Prostate gland (tissue), 2 donors: ENCODE data around the gene PTK7. TPM values are rescaled to one million over a fixed set of nuclear protein-coding genes. Genes with fewer than 3 reads are reported as not detected.

Experiments used
- DNase-seq: peaks from one replicate; pipeline ENCODE4 v3.0.0-alpha.2; 2019; ENCODE audit warnings: low spot score
- H3K27ac ChIP-seq, 2 donors: fragments of 200-600 bp; sonication (generic); 2 replicates each; pipeline ENCODE4 v1.5.1; 2017 to 2019
- H3K27me3 ChIP-seq: fragments of 200-600 bp; sonication (generic); replicated peaks from 2 replicates; pipeline ENCODE4 v1.5.1; 2019; ENCODE audit not compliant: insufficient read depth
- H3K36me3 ChIP-seq, 2 donors: fragments of 200-600 bp; sonication (generic); 1 replicate in 1 of 2; 2 replicates in 1 of 2; pipeline versions ENCODE4 v1.5.1 to v1.8.1; 2017 to 2019
- H3K4me1 ChIP-seq: fragments of 200-600 bp; sonication (generic); replicated peaks from 2 replicates; pipeline ENCODE4 v1.5.1; 2019
- H3K4me3 ChIP-seq, 2 donors: fragments of 200-600 bp; sonication (generic); 2 replicates each; pipeline ENCODE4 v1.5.1; 2017 to 2019
- H3K9me3 ChIP-seq: fragments of 200-600 bp; sonication (generic); 2 replicates; pipeline ENCODE4 v1.5.1; 2017
- POLR2A ChIP-seq: fragments of 450-650 bp; IDR thresholded peaks from one replicate; pipeline ENCODE4 v1.6.1; 2016; ENCODE audit warnings: antibody characterized with exemption, mild to moderate bottlenecking
- POLR2AphosphoS5 ChIP-seq: sonication (generic); formaldehyde crosslinking; IDR thresholded peaks from one replicate; pipeline ENCODE4 v1.6.1; 2017; ENCODE audit warnings: antibody characterized with exemption
- WGBS: methylation state at CpG from one replicate; pipeline ENCODE4 v1.1.5; 2018; 5-methylcytosine and 5-hydroxymethylcytosine counted together
- intact Hi-C: fragments of 100-400 bp; cut with DNase I; formaldehyde crosslinking; loops from one replicate; pipeline ENCODE4 v1.14.2; 2022
- total RNA-seq, 2 donors: library from RNA; depleted of rRNA; stranded (reverse); fragments of >200 nt; gene quantifications; one replicate each; pipeline ENCODE4 v1.1.0, GENCODE V29; 2016
- TF ChIP-seq, protein P1 (sequence below), 4 experiments: fragments of 200-600 bp in 2 of 4; fragments of 450-650 bp in 2 of 4; sonication (generic) in 2 of 4; IDR thresholded peaks; 1 replicate in 3 of 4; 2 replicates in 1 of 4; pipeline ENCODE4 v1.5.1; 2016 to 2019; ENCODE audit warnings: antibody characterized with exemption in 4 of 4, mild to moderate bottlenecking in 2 of 4, moderate library complexity in 2 of 4

The PTK7 gene
- total RNA-seq, 2 donors from 2014 or later, result 83.3 to 85.2 TPM

- TF ChIP-seq POLR2A (no peak), POLR2AphosphoS5 (peak; percentile 32)
- TF ChIP-seq, protein P1, sequence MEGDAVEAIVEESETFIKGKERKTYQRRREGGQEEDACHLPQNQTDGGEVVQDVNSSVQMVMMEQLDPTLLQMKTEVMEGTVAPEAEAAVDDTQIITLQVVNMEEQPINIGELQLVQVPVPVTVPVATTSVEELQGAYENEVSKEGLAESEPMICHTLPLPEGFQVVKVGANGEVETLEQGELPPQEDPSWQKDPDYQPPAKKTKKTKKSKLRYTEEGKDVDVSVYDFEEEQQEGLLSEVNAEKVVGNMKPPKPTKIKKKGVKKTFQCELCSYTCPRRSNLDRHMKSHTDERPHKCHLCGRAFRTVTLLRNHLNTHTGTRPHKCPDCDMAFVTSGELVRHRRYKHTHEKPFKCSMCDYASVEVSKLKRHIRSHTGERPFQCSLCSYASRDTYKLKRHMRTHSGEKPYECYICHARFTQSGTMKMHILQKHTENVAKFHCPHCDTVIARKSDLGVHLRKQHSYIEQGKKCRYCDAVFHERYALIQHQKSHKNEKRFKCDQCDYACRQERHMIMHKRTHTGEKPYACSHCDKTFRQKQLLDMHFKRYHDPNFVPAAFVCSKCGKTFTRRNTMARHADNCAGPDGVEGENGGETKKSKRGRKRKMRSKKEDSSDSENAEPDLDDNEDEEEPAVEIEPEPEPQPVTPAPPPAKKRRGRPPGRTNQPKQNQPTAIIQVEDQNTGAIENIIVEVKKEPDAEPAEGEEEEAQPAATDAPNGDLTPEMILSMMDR (IDR thresholded peaks at IDR 0.05), result no peak
- Histone ChIP-seq H3K36me3 (peaks cover 2 to 14% of the 10 kb centered on the region in 2 donors), H3K4me3 (no peak overlapping the region), H3K4me1 (no peaks in the 10 kb centered on the region), H3K9me3 (no peaks in the 10 kb centered on the region), H3K27me3 (no peaks in the 10 kb centered on the region), H3K27ac (no peak overlapping the region)
- intact Hi-C loops, result no loop called here
- DNase-seq, result no peak
- 79% methylated on average over 2 of the region's 2 CpGs for WGBS
Observed at GRCh38 chr6:43033496-43034189, 42.5 kb upstream of the PTK7 start.

- 85% methylated on average over 2 of the region's 2 CpGs for WGBS
- no peaks in the 10 kb centered on the region for H3K27me3 ChIP-seq
- TF ChIP-seq POLR2AphosphoS5 (no peak), POLR2A (no peak)
- TF ChIP-seq, protein P1 (IDR thresholded peaks at IDR 0.05), result no peak
- intact Hi-C loops, result no loop called here
- peaks cover 6 to 9% of the 10 kb centered on the region in 2 donors for H3K36me3 ChIP-seq
- H3K4me1 ChIP-seq, result no peaks in the 10 kb centered on the region
- no peak overlapping the region for H3K4me3 ChIP-seq
- no peak overlapping the region for H3K27ac ChIP-seq
- H3K9me3 ChIP-seq, result no peaks in the 10 kb centered on the region
- no peak for DNase-seq
Observed at GRCh38 chr6:43034190-43034525, 42.0 kb upstream of the PTK7 start.

- no peak overlapping the region for H3K27ac ChIP-seq
- no peak overlapping the region for H3K4me3 ChIP-seq
- H3K27me3 ChIP-seq, result no peaks in the 10 kb centered on the region
- H3K4me1 ChIP-seq, result no peaks in the 10 kb centered on the region
- intact Hi-C loops, result no loop called here
- TF ChIP-seq, protein P1 (IDR thresholded peaks at IDR 0.05), result no peak
- TF ChIP-seq POLR2A (no peak), POLR2AphosphoS5 (no peak)
- WGBS, result 64% methylated on average over 4 of the region's 4 CpGs
- H3K36me3 ChIP-seq, result peaks cover 0 to 6% of the 10 kb centered on the region in 2 donors
- no peaks in the 10 kb centered on the region for H3K9me3 ChIP-seq
- DNase-seq, result no peak
Observed at GRCh38 chr6:43035495-43036194, 40.5 kb upstream of the PTK7 start.

- Histone ChIP-seq H3K4me3 (no peak overlapping the region), H3K27ac (no peak overlapping the region), H3K36me3 (peaks cover 0 to 6% of the 10 kb centered on the region in 2 donors), H3K9me3 (no peaks in the 10 kb centered on the region), H3K27me3 (no peaks in the 10 kb centered on the region), H3K4me1 (no peaks in the 10 kb centered on the region)
- TF ChIP-seq, protein P1 (IDR thresholded peaks at IDR 0.05), result no peak
- TF ChIP-seq POLR2A, result no peak
- no peak for TF ChIP-seq POLR2AphosphoS5
- no peak for DNase-seq
- WGBS, result 91% methylated on average over 9 of the region's 9 CpGs
- intact Hi-C loops, result no loop called here
Observed at GRCh38 chr6:43036712-43037111, 39.4 kb upstream of the PTK7 start.

- no peak overlapping the region for H3K27ac ChIP-seq
- H3K4me3 ChIP-seq, result no peak overlapping the region
- H3K4me1 ChIP-seq, result no peaks in the 10 kb centered on the region
- DNase-seq, result no peak
- H3K9me3 ChIP-seq, result no peaks in the 10 kb centered on the region
- intact Hi-C loops, result no loop called here
- H3K27me3 ChIP-seq, result no peaks in the 10 kb centered on the region
- peaks cover under 1 to 6% of the 10 kb centered on the region in 2 donors for H3K36me3 ChIP-seq
- TF ChIP-seq, protein P1 (IDR thresholded peaks at IDR 0.05), result no peak
- TF ChIP-seq POLR2AphosphoS5 (no peak), POLR2A (no peak)
- 82% methylated on average over 5 of the region's 5 CpGs for WGBS
Observed at GRCh38 chr6:43037197-43037596, 38.9 kb upstream of the PTK7 start.
